ENCODE results near the gene SLC10A7.

Gene SLC10A7

GRCh38 chr4:146485968-146486367 lies 35.8 kb downstream of the SLC10A7 start:
- no peak overlapping the region for H3K27ac ChIP-seq
- H3K4me3 ChIP-seq, result no peak overlapping the region
- TF ChIP-seq Cebpa-rat (IDR thresholded peaks at IDR 0.05), result no peak

GRCh38 chr4:146482788-146483187 lies 39.0 kb downstream of the SLC10A7 start:
- H4K20me1 ChIP-seq, result no peaks in the 10 kb centered on the region
- H3K9me3 ChIP-seq (replicated peaks in 1 of 11), result peaks cover 20 to 35% (median 28%) of the 10 kb centered on the region in 11 experiments
- no peak overlapping the region for H3K4me3 ChIP-seq
- H3K4me2 ChIP-seq, result no peak overlapping the region
- peaks cover 0 to 7% (median 0%) of the 10 kb centered on the region in 10 experiments; a peak in 4 of 20 replicates for H3K4me1 ChIP-seq
- no peak overlapping the region for H3K9ac ChIP-seq
- no peaks in the 10 kb centered on the region for H3K27me3 ChIP-seq
- no peak overlapping the region for H3K27ac ChIP-seq
- H3K36me3 ChIP-seq, result peaks cover 5 to 47% (median 23%) of the 10 kb centered on the region in 11 experiments; a peak in 17 of 22 replicates
- TF ChIP-seq Cebpa-rat (IDR thresholded peaks at IDR 0.05), result no peak

More at GRCh38 chr4:146485968-146486367, 35.8 kb downstream of the SLC10A7 start:
- no peaks in the 10 kb centered on the region; a peak in 1 of 22 replicates for H4K20me1 ChIP-seq
- 0 out of 20 replicates have a peak, but pooled peaks cover 0 to 2% (median 0%) of the 10 kb centered on the region in 10 experiments for H3K4me1 ChIP-seq
- no peaks in the 10 kb centered on the region for H3K27me3 ChIP-seq
- no peak overlapping the region for H3K9ac ChIP-seq
- H3K36me3 ChIP-seq, result peaks cover 5 to 59% (median 25%) of the 10 kb centered on the region in 11 experiments; a peak in 17 of 22 replicates
- peaks cover 20 to 32% (median 28%) of the 10 kb centered on the region in 11 experiments for H3K9me3 ChIP-seq (replicated peaks in 1 of 11)
- H3K4me2 ChIP-seq, result no peak overlapping the region

- H3K27ac ChIP-seq, result no peak overlapping the region
- TF ChIP-seq Cebpa-rat (IDR thresholded peaks at IDR 0.05), result no peak
- H3K9me3 ChIP-seq (replicated peaks in 1 of 11), result peaks cover 20 to 35% (median 28%) of the 10 kb centered on the region in 11 experiments
- peaks cover 0 to 9% (median 0%) of the 10 kb centered on the region in 10 experiments; a peak in 4 of 20 replicates for H3K4me1 ChIP-seq
- H3K36me3 ChIP-seq, result peaks cover 4 to 38% (median 13%) of the 10 kb centered on the region in 11 experiments; a peak in 15 of 22 replicates
- H4K20me1 ChIP-seq, result no peaks in the 10 kb centered on the region
- no peak overlapping the region; a peak in 1 of 22 replicates for H3K4me2 ChIP-seq
- no peaks in the 10 kb centered on the region for H3K27me3 ChIP-seq
- no peak overlapping the region for H3K9ac ChIP-seq
- H3K4me3 ChIP-seq, result no peak overlapping the region
Observed at GRCh38 chr4:146481246-146481645, 40.5 kb downstream of the SLC10A7 start.

- no peak overlapping the region for H3K27ac ChIP-seq
- no peak for TF ChIP-seq Cebpa-rat (IDR thresholded peaks at IDR 0.05)
- peaks cover 0 to 9% (median 0%) of the 10 kb centered on the region in 10 experiments; a peak in 4 of 20 replicates for H3K4me1 ChIP-seq
- no peak overlapping the region for H3K9ac ChIP-seq
- no peaks in the 10 kb centered on the region for H3K27me3 ChIP-seq
- H4K20me1 ChIP-seq, result no peaks in the 10 kb centered on the region
- peaks cover 4 to 29% (median 13%) of the 10 kb centered on the region in 11 experiments; a peak in 14 of 22 replicates for H3K36me3 ChIP-seq
- H3K4me2 ChIP-seq, result peak overlapping the region in 1 of 11 experiments; percentile 1; a peak in 1 of 22 replicates
- H3K9me3 ChIP-seq (replicated peaks in 1 of 11), result peaks cover 8 to 23% (median 18%) of the 10 kb centered on the region in 11 experiments
- H3K4me3 ChIP-seq, result no peak overlapping the region
Observed at GRCh38 chr4:146478009-146478408, 43.7 kb downstream of the SLC10A7 start.

- H3K4me2 ChIP-seq, result no peak overlapping the region
- H4K20me1 ChIP-seq, result no peaks in the 10 kb centered on the region; a peak in 1 of 22 replicates
- no peak overlapping the region for H3K27ac ChIP-seq
- H3K4me1 ChIP-seq, result peaks cover 0 to 9% (median 0%) of the 10 kb centered on the region in 10 experiments; a peak in 4 of 20 replicates
- peaks cover 0 to 14% (median 9%) of the 10 kb centered on the region in 11 experiments; a peak in 15 of 22 replicates for H3K9me3 ChIP-seq (replicated peaks in 1 of 11)
- peaks cover 0 to 22% (median 7%) of the 10 kb centered on the region in 11 experiments; a peak in 8 of 22 replicates for H3K36me3 ChIP-seq
- no peak overlapping the region for H3K9ac ChIP-seq
- no peak for TF ChIP-seq Cebpa-rat (IDR thresholded peaks at IDR 0.05)
- H3K27me3 ChIP-seq, result no peaks in the 10 kb centered on the region
- no peak overlapping the region for H3K4me3 ChIP-seq
Observed at GRCh38 chr4:146477054-146477453, 44.7 kb downstream of the SLC10A7 start.

GRCh38 chr4:146472404-146472803 lies 49.3 kb downstream of the SLC10A7 start:
- Histone ChIP-seq H3K27me3 (no peaks in the 10 kb centered on the region), H3K9ac (no peak overlapping the region), H3K4me3 (no peak overlapping the region), H3K4me1 (no peaks in the 10 kb centered on the region), H3K9me3 (replicated peaks in 1 of 11) (no peaks in the 10 kb centered on the region), H3K36me3 (peaks cover 0 to 15% (median 0%) of the 10 kb centered on the region in 11 experiments; a peak in 2 of 22 replicates), H3K4me2 (no peak overlapping the region), H3K27ac (no peak overlapping the region), H4K20me1 (no peaks in the 10 kb centered on the region; a peak in 1 of 22 replicates)
- no peak for TF ChIP-seq Cebpa-rat (IDR thresholded peaks at IDR 0.05)

GRCh38 chr4:146470604-146471003 lies 51.1 kb downstream of the SLC10A7 start:
- Histone ChIP-seq H3K27ac (no peak overlapping the region), H4K20me1 (no peaks in the 10 kb centered on the region; a peak in 1 of 22 replicates), H3K4me3 (no peak overlapping the region), H3K4me2 (no peak overlapping the region), H3K9me3 (replicated peaks in 1 of 11) (no peaks in the 10 kb centered on the region), H3K9ac (no peak overlapping the region), H3K4me1 (no peaks in the 10 kb centered on the region), H3K36me3 (peaks cover 0 to 11% (median 0%) of the 10 kb centered on the region in 11 experiments; a peak in 2 of 22 replicates), H3K27me3 (no peaks in the 10 kb centered on the region)
- no peak for TF ChIP-seq Cebpa-rat (IDR thresholded peaks at IDR 0.05)

- Histone ChIP-seq H3K9ac (no peak overlapping the region), H3K4me3 (no peak overlapping the region), H3K27me3 (no peaks in the 10 kb centered on the region), H3K9me3 (replicated peaks in 1 of 11) (no peaks in the 10 kb centered on the region), H4K20me1 (no peaks in the 10 kb centered on the region; a peak in 1 of 22 replicates), H3K4me1 (no peaks in the 10 kb centered on the region), H3K27ac (no peak overlapping the region), H3K36me3 (peaks cover 0 to 11% (median 0%) of the 10 kb centered on the region in 11 experiments; a peak in 2 of 22 replicates), H3K4me2 (no peak overlapping the region)
- no peak for TF ChIP-seq Cebpa-rat (IDR thresholded peaks at IDR 0.05)
Observed at GRCh38 chr4:146469022-146469421, 52.7 kb downstream of the SLC10A7 start.

GRCh38 chr4:146465628-146466027 lies 56.1 kb downstream of the SLC10A7 start:
- no peaks in the 10 kb centered on the region for H3K27me3 ChIP-seq
- TF ChIP-seq Cebpa-rat (IDR thresholded peaks at IDR 0.05), result no peak
- no peak overlapping the region for H3K27ac ChIP-seq
- no peaks in the 10 kb centered on the region for H4K20me1 ChIP-seq
- no peak overlapping the region for H3K4me3 ChIP-seq
- H3K4me1 ChIP-seq, result no peaks in the 10 kb centered on the region
- H3K9me3 ChIP-seq (replicated peaks in 1 of 11), result no peaks in the 10 kb centered on the region
- H3K9ac ChIP-seq, result no peak overlapping the region
- H3K36me3 ChIP-seq, result peaks cover 0 to 8% (median 0%) of the 10 kb centered on the region in 11 experiments; a peak in 2 of 22 replicates
- H3K4me2 ChIP-seq, result no peak overlapping the region

GRCh38 chr4:146462251-146462650 lies 59.5 kb downstream of the SLC10A7 start:
- H3K4me1 ChIP-seq, result no peaks in the 10 kb centered on the region
- H4K20me1 ChIP-seq, result no peaks in the 10 kb centered on the region
- H3K9ac ChIP-seq, result no peak overlapping the region
- no peak for TF ChIP-seq Cebpa-rat (IDR thresholded peaks at IDR 0.05)
- no peak overlapping the region for H3K27ac ChIP-seq
- no peaks in the 10 kb centered on the region for H3K27me3 ChIP-seq
- H3K9me3 ChIP-seq (replicated peaks in 1 of 11), result no peaks in the 10 kb centered on the region
- no peak overlapping the region for H3K4me2 ChIP-seq
- H3K4me3 ChIP-seq, result no peak overlapping the region
- no peaks in the 10 kb centered on the region for H3K36me3 ChIP-seq
